NT2/D1 (cell line): Measurements from ENCODE around the gene HSD17B12.

Source experiments
- SUZ12 ChIP-seq: IDR thresholded peaks from 2 replicates; pipeline ENCODE4 v1.6.1; 2011; ENCODE audit not compliant: insufficient read length, insufficient read depth; ENCODE audit errors: extremely low read depth
- ZNF274 ChIP-seq: IDR thresholded peaks from 2 replicates; pipeline ENCODE4 v1.6.1; 2011; ENCODE audit warnings: mild to moderate bottlenecking, low read depth, low read length

DNA sequence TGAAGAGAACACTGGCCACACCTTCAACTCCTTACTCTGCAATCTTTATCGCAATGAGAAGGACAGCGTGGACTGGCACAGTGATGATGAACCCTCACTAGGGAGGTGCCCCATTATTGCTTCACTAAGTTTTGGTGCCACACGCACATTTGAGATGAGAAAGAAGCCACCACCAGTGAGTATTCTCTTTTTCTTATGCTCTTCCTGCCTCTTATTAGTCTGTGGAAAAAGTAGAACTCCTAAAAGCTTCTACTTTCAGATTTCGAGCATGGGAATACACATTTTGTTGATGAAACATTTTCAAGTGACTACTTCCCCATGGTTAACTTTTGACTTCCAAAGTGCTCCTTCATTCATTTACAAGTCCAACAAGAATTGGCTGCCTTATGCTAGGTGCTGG lies 221.0 kb downstream of the HSD17B12 start:
- no peak for TF ChIP-seq ZNF274
- no peak for TF ChIP-seq SUZ12
